ENCODE data around the gene MORC3.
"Not testable (repeated sequence)": the region's sequence is repeated elsewhere in the genome, so short reads cannot be mapped to it uniquely, and the experiment has no call there.

MORC3 gene

GRCh38 chr21:36323032-36323431 is 3.0 kb downstream of the MORC3 start:
- no peak for DNase-seq

DNA sequence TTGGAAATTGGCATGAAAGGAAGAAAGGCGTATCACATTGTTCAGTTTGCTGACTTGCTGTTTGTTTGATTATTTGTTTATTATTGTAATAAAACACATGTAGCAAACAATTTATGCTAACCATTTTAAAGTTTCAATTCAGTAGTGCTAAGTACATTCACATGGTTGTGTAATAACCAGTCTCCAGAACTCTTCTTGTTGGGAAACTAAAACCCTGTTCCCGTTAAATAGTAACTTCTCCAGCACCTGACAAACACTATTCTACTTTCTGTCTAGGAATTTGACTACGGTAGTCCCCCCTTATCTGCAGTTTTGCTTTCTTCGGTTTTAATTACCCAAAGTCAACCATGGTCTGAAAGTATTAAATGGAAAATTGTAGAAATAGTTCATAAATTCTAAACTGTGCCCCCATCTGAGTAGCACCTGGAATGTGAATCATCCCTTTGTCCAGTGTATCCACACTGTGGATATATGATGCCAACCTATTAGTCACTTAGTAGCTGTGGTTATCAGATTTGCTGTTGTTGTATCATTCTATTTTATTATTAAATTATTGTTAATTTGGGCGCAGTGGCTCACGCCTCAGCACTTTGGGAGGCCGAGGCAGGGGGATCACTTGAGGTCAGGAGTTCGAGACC is 5.5 kb downstream of the MORC3 start:
- DNase-seq: no peak

GRCh38 chr21:36330904-36331303 is 10.9 kb downstream of the MORC3 start:
- DNase-seq: peak; percentile 7

DNA sequence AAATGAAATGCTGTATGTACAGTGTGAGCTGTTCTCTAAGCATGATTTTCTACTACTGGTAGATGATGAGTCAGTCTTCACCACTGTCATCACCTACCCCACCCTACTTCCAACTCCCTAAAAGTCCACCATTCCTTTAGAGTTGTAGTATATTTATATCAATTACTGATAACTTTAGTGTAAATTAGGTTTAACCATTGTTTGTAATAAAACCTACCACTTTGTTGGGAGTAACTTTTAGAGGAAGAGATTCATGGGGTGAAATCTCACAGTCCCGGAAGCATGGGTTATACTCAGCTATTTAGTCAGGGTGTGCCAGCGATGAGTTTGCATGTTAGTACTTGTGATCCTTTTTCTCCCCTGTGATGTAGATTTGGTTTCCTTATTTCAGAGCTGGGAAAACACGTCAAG is 17.1 kb downstream of the MORC3 start:
- no peak for DNase-seq

DNA sequence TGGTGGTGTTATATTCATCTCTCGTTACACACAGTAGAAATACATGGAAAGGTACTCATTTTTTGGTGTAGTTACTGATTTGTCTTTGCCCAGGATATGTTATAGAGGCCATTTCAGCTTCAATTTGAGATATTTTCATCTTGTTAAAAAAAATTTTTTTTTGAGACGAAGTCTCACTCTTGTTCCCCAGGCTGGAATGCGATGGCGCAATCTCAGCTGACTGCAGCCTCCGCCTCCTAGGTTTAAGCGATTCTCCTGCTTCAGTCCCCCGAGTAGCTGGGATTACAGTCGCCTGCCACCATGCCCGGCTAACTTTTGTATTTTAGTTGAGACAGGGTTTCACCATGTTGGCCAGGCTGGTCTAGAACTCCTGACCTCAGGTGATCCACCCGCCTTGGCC is 19.0 kb downstream of the MORC3 start:
- no peak for DNase-seq

- not testable (repeated sequence) for DNase-seq
Measured at GRCh38 chr21:36342581-36342980, 22.6 kb downstream of the MORC3 start.

DNA sequence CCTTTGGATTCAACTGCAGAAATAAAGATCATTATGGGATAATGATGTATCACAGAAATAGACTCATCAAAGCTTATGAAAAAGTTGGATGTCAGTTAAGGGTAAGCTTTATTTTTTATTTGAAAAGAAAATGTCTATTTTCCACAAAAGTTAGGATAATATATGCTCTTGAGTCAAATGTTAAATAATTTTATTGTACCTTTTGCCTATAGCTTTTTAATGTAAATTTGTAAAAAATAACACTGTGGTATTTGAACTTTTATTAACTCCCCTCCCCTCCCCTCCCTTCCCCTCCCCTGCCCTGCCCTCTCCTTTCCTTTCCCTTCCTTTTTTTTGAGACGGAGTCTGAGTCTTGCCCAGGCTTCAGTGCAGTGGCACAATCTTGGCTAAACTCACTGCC is 24.9 kb downstream of the MORC3 start:
- no peak for DNase-seq

DNA sequence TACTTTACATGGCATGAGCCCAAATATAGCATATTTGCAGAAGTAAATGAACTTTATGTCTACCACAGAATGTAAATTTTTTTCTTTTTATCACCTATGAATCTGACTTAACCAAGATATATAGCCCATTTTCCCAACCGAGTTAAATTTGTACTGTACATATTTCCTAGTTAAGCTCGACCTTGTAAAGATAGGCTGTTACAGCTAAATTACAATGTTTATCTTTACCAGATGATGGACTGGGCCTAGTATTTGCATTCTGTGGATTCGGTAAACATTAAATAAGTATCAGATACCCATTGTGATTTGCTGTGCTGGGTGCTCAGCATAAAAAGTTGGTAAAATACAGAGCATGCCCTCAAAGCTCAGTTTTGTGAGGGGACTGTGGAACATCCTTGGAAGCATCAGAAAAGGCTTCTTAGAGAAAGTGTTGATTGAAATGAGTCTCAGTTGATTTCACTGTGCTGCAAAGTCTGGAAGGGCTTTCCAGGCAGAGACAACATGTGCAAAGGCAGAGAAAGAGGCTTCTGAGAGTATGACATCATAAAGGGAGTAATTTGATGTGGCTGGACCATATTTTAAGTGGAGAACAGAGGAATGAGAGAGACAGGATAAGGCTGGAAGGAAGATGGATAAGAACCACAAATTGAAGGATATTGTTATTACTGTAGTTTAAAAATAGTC is 27.4 kb downstream of the MORC3 start:
- no peak for DNase-seq

DNA sequence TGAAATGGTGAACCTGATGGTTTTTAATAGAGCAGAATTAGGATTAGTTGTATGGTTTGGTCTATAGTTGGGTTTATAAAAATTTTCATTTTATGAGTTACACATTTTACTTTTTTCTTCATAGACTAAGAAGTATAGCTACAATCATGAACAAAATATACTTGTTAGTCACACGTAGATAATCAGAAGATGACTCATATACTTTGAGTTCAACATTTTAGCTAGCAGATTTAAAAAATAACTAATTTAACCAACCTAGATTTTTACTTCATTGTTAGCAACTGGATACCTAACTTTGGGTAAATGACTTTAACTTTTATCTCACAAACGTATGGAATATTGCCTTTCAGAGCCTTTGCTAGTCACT is 27.9 kb downstream of the MORC3 start:
- DNase-seq: no peak

- DNase-seq: no peak
Measured at GRCh38 chr21:36349315-36349714, 29.3 kb downstream of the MORC3 start.

GRCh38 chr21:36350282-36350910 is 30.4 kb downstream of the MORC3 start:
- no peak for DNase-seq

- no peak for DNase-seq
Measured at GRCh38 chr21:36354918-36355680, 35.1 kb downstream of the MORC3 start.

DNA sequence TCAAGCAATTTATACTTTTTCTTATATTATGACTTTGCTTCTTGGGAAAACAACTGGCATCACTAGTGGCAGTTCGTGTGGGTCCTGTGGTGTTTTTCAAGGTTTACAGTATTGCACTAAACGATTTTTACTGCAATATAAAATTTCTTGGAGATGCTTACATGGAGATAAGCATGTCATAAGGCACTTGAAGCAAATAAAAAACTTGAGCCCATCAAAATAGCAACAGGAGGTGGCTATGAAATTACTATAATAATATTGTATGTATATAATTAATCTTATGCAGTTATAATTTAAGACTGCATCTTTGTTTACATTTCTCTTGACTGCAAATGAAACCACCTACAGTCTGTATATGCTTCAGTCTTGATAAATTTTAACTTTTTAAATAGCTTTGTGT is 35.9 kb downstream of the MORC3 start:
- no peak for DNase-seq

DNA sequence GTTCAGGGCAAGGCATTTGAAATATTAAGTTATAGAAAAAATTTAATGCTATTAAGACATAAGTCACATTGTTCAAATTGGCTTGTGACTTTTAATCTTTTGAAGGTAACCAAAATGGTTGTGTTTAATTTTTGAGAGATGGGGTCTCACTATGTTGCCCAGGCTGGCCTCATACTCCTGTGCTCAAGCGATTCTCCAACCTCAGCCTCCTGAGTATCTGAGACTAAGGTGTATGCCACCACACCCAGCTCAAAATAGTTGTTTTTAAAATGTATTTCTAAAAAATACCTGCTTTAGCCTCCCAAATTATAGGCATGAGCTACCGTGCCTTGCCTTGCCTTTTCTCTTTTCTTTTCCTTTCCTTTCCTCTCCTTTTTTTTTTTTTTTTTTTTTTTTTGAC is 39.2 kb downstream of the MORC3 start:
- no peak for DNase-seq

DNA sequence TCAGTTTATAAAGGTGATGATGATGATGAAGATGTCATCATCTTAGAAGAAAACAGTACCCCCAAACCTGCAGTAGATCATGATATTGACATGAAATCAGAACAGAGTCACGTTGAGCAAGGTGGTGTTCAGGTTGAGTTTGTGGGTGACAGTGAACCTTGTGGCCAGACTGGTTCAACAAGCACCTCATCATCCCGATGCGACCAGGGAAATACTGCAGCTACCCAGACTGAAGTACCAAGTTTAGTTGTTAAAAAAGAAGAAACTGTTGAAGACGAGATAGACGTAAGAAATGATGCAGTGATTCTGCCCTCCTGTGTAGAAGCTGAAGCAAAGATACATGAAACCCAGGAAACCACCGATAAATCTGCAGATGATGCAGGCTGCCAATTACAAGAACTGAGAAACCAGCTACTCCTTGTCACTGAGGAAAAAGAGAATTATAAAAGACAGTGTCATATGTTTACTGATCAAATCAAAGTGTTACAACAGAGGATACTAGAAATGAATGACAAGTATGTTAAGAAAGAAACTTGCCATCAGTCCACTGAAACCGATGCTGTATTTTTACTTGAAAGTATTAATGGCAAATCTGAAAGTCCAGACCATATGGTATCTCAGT is 49.2 kb downstream of the MORC3 start:
- no peak for DNase-seq

DNA sequence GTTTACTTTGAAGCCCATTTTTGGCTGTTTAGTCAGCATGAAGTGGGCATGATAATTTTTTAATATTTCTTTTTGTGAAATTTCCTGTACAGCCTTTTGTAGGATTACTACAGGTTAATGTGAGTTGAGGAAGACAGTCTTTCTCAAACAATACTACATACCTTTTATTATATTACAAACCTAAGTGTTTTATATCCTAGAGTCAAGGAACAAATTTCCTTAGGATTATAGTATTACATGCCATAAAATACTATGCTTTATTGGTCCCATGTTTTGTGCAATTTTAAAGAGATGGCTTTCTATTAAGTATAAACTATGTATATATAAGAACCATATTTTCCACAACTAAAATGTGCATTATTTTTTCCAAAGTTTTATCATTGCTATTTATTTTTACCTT is 56.0 kb downstream of the MORC3 start:
- no peak for DNase-seq

DNA sequence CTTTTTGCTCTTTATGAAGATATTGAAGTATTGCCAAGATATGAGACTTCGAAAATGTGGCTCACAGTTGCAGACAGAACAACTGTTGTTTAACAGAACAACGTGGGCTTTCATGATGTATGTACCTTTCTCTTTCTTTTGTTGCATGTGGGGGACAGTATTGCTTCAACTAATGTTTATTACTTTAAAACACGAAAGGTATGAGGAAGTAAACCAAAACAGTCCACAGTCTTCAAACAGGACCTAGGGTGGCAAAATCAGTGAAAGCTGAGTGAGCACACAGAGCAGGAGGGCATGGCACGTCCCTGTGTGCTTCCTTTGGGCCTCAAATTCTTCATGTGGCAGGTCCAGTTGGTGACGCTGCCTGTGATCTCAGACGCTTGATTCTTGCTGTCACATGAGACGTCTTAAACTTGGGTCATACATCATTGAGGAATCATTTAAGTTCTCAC is 57.4 kb downstream of the MORC3 start:
- no peak for DNase-seq

GRCh38 chr21:36379251-36379650 is 59.3 kb downstream of the MORC3 start:
- DNase-seq: no peak

DNA sequence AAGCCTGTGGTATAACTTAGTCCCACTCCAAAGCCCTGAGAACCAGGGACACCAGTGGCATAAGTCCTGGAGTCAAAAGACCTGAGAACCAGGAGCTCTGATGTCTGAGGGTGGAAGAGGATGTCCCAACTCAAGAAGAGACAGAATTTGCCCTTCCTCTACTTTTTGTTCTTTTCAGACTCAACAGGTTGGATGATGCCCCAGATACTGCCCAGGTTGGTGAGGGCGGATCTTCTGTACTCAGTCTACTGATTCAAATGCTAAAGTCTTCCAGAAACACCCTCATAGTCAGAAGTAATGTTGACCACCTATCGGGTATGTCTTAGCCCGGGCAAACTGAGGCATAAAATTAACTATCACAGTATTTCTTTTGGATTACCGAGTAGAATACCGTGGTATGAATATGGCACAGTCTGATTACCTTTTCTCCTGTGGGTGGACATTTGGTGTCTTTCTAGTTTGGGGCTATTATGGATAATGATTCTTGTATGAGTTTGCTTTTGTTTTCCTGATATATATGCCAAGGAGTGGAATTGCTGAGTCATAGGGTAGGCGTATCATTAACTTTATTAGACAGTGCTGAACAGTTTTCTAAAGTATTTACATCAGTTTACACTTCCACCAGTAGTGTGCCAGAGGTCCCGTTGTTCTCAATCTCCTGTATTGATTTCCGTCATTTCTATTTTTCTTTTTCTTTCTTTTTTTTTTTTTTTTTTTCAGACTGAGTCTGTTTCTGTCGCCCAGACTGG is 62.0 kb downstream of the MORC3 start:
- DNase-seq: no peak

DNA sequence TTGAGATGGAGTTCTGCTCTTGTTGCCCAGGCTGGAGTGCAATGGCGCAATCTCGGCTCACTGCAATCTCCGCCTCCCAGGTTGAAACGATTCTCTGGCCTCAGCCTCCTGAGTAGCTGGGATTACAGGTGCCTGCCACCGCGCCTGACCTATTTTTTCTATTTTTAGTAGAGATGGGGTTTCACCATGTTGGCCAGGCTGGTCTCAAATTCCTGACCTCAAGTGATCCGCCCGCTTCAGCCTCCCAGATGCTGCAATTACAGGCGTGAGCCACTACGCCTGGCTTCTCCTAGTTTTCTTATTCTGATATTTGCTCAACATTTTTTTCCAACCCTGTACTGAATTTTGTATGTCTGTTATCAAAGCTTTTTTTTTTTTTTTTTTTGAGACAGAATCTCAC is 62.7 kb downstream of the MORC3 start:
- not testable (repeated sequence) for DNase-seq

DNA sequence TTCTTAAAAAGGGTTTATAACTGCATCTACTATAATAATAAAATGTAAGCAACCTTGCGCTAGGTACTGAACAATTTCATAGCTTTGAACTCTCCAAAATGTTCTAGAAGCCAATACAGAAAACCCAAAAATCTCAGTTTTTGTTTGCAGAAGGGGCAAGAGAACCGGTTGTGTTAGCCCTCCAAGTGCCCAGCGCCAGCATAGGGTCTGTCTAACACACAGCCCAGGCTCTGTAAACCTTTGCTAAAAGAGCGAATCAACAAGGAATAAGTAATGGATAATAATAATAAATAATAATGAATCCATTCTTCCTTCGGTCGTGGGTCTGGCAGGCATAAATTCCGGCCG is 64.9 kb downstream of the MORC3 start:
- no peak for DNase-seq

- peak; percentile 78 for DNase-seq
Measured at GRCh38 chr21:36385233-36386030, 65.4 kb downstream of the MORC3 start, which contains the start of gene CHAF1B. CHAF1B (plus strand) TSS chr21:36385392; CDS start chr21:36386137, 745 bp downstream.
